K562 (cell line): ENCODE results near the gene PTPN1. TPM values are rescaled to one million over a fixed set of nuclear protein-coding genes. Genes with fewer than 3 reads are reported as not detected.

Experiments
- ADNP ChIP-seq: fragments of 200-800 bp; sonication (Bioruptor generic); IDR thresholded peaks from 2 replicates; pipeline ENCODE4 v1.6.1; 2016; ENCODE audit warnings: missing genetic modification characterization, missing compliant biosample characterization
- E2F6 ChIP-seq, 2 experiments: IDR thresholded peaks; 2 replicates each; pipeline ENCODE4 v1.6.1; 2011; ENCODE audit warnings: borderline replicate concordance in 1 of 2, control low read depth in 1 of 2, low read depth in 1 of 2, low read length in 1 of 2, mild to moderate bottlenecking in 1 of 2, mixed read lengths in 1 of 2, moderate library complexity in 1 of 2; ENCODE audit not compliant: insufficient read depth in 1 of 2, insufficient read length in 1 of 2, poor library complexity in 1 of 2, severe bottlenecking in 1 of 2; ENCODE audit errors: extremely low read depth in 1 of 2
- EWSR1 ChIP-seq: fragments of 450-650 bp; IDR thresholded peaks from 2 replicates; pipeline ENCODE4 v1.6.1; 2018; ENCODE audit warnings: borderline replicate concordance, mild to moderate bottlenecking, low read depth, moderate library complexity; ENCODE audit not compliant: partially characterized antibody
- FOXJ2 ChIP-seq: fragments of 200-800 bp; sonication (Bioruptor generic); IDR thresholded peaks from 2 replicates; pipeline ENCODE4 v1.6.1; 2016; ENCODE audit warnings: missing genetic modification characterization, missing compliant biosample characterization
- FOXK1 ChIP-seq: sonication (generic); formaldehyde crosslinking; IDR thresholded peaks from 2 replicates; pipeline ENCODE4 v1.8.0; 2022; ENCODE audit warnings: missing genetic modification reagents, mild to moderate bottlenecking, borderline replicate concordance
- HBP1 ChIP-seq: fragments of 450-650 bp; formaldehyde crosslinking; IDR thresholded peaks from 2 replicates; pipeline ENCODE4 v1.4.0; 2022; ENCODE audit warnings: missing genetic modification characterization
- LEF1 ChIP-seq: fragments of 450-650 bp; IDR thresholded peaks from 2 replicates; pipeline ENCODE4 v1.6.1; 2016; ENCODE audit warnings: mild to moderate bottlenecking
- NELFE ChIP-seq: IDR thresholded peaks from 2 replicates; pipeline ENCODE4 v1.6.1; 2011; ENCODE audit warnings: mild to moderate bottlenecking; ENCODE audit not compliant: insufficient read depth, insufficient read length
- PRDM10 ChIP-seq: fragments of 450-650 bp; IDR thresholded peaks from 2 replicates; pipeline ENCODE4 v1.6.1; 2018; ENCODE audit not compliant: partially characterized antibody
- PYGO2 ChIP-seq: fragments of 450-650 bp; IDR thresholded peaks from 2 replicates; pipeline ENCODE4 v1.6.1; 2016; ENCODE audit warnings: mild to moderate bottlenecking, missing genetic modification characterization, moderate library complexity, missing compliant biosample characterization
- SETDB1 ChIP-seq: IDR thresholded peaks from one replicate; pipeline ENCODE4 v1.6.1; 2012; ENCODE audit warnings: low read length, control low read depth, inconsistent platforms
- THAP7 ChIP-seq: fragments of 250-450 bp; sonication (Bioruptor Pico); IDR thresholded peaks from 2 replicates; pipeline ENCODE4 v1.5.0; 2021
- WHSC1 ChIP-seq: IDR thresholded peaks from one replicate; pipeline ENCODE4 v1.6.1; 2012; ENCODE audit warnings: low read length, control low read depth, inconsistent platforms
- ZNF12 ChIP-seq: sonication (generic); formaldehyde crosslinking; IDR thresholded peaks from 2 replicates; pipeline ENCODE4 v1.4.0; 2020; ENCODE audit warnings: mild to moderate bottlenecking, missing genetic modification reagents
- ZNF41 ChIP-seq: fragments of 250-450 bp; sonication (Bioruptor Pico); conservative IDR thresholded peaks from 2 replicates; pipeline ENCODE4 v1.4.0; 2020; ENCODE audit warnings: mild to moderate bottlenecking
- ZNF518B ChIP-seq: fragments of 250-450 bp; sonication (Bioruptor Pico); IDR thresholded peaks from 2 replicates; pipeline ENCODE4 v1.5.0; 2021; ENCODE audit warnings: mild to moderate bottlenecking, moderate library complexity
- ZNF76 ChIP-seq: fragments of 250-450 bp; sonication (Bioruptor Pico); IDR thresholded peaks from 2 replicates; pipeline ENCODE4 v1.4.0; 2020; ENCODE audit warnings: mild to moderate bottlenecking, moderate library complexity, borderline replicate concordance
- polyA plus RNA-seq, 8 experiments: library from polyadenylated mRNA; depleted of rRNA in 4 of 8; stranded (reverse) in 5 of 8; unstranded in 3 of 8; fragments of >200 nt; fragmentation: Nextera tagmentation in 2 of 8; fragmentation: Illumina TruSeq in 1 of 8; extraction: Ambion mirVana in 2 of 8; extraction: Trizol in 1 of 8; gene quantifications; 2 replicates each; pipeline versions ENCODE4 v1.2.1 to v1.2.3, GENCODE V29; 2011 to 2014; ENCODE audit warnings: inconsistent platforms in 1 of 8, missing spikeins in 1 of 8
- total RNA-seq, 7 experiments: library from RNA; depleted of rRNA in 6 of 7; stranded (reverse); fragments of >200 nt in 6 of 7; fragmentation: Illumina TruSeq in 2 of 7; extraction: Trizol in 2 of 7; gene quantifications; 2 replicates each; pipeline versions ENCODE4 v1.2.1 to v1.2.3, GENCODE V29; 2011 to 2021; ENCODE audit warnings: low replicate concordance in 1 of 7

Gene PTPN1
- total and polyA plus RNA-seq, 9 of the 15 experiments (the other 6 are each of a cell fraction or from before 2014, with no cell fraction given), result 11.0 to 85.3 (median 54.0) TPM

GRCh38 chr20:50482396-50482981 lies 27.7 kb upstream of the PTPN1 start (continued):
- no peak for TF ChIP-seq ZNF12
- TF ChIP-seq ZNF76 (CRISPR knock-in tag), result no peak
- no peak for TF ChIP-seq NELFE
- TF ChIP-seq THAP7 (CRISPR knock-in tag), result no peak
- no peak for TF ChIP-seq SETDB1
- TF ChIP-seq ZNF41, result peak; percentile 66; the same call in 1 of the 2 replicates
- no peak for TF ChIP-seq FOXK1 (CRISPR knock-in tag)
- TF ChIP-seq LEF1, result peak; percentile 50; the same call in 1 of the 2 replicates
- TF ChIP-seq E2F6 (IDR thresholded peaks at IDR 0.05; ENCODE audit: borderline replicate concordance in 1 of 2, extremely low read depth in 1 of 2, insufficient read depth in 1 of 2, insufficient read length in 1 of 2, low read depth in 1 of 2, low read length in 1 of 2, poor library complexity in 1 of 2, severe bottlenecking in 1 of 2), result no peak
- TF ChIP-seq FOXJ2 (tag), result no peak
- no peak for TF ChIP-seq ZNF518B (CRISPR knock-in tag)
- TF ChIP-seq PRDM10, result peak; percentile 52
- TF ChIP-seq WHSC1, result no peak
- TF ChIP-seq EWSR1, result no peak
- 0 out of 2 replicates have a peak, but pooled peaks have one; percentile 44 for TF ChIP-seq ADNP
- peak; percentile 78 for TF ChIP-seq PYGO2 (tag)
- TF ChIP-seq HBP1, result 0 out of 2 replicates have a peak, but pooled peaks have one; percentile 48
